ENCODE data around the gene ERC1.

- TF ChIP-seq, protein P1, sequence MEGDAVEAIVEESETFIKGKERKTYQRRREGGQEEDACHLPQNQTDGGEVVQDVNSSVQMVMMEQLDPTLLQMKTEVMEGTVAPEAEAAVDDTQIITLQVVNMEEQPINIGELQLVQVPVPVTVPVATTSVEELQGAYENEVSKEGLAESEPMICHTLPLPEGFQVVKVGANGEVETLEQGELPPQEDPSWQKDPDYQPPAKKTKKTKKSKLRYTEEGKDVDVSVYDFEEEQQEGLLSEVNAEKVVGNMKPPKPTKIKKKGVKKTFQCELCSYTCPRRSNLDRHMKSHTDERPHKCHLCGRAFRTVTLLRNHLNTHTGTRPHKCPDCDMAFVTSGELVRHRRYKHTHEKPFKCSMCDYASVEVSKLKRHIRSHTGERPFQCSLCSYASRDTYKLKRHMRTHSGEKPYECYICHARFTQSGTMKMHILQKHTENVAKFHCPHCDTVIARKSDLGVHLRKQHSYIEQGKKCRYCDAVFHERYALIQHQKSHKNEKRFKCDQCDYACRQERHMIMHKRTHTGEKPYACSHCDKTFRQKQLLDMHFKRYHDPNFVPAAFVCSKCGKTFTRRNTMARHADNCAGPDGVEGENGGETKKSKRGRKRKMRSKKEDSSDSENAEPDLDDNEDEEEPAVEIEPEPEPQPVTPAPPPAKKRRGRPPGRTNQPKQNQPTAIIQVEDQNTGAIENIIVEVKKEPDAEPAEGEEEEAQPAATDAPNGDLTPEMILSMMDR (IDR thresholded peaks at IDR 0.05): no peak
- TF ChIP-seq POLR2A (IDR thresholded peaks at IDR 0.05; ENCODE audit: low read depth): no peak
Observed at GRCh38 chr12:1497161-1497560, 506.1 kb downstream of the ERC1 start.

Measured in esophagus muscularis mucosa (tissue), 3 donors.